Measurements from ENCODE around the gene PRDM15.

GRCh38 chr21:41886328-41886727, 7.2 kb upstream of the PRDM15 start:
- TF ChIP-seq CTCF (IDR thresholded peaks at IDR 0.05; ENCODE audit: low read depth, low read length) (no peak), EZH2phosphoT487 (IDR thresholded peaks at IDR 0.05; ENCODE audit: low read depth) (no peak)

Measured in OCI-LY3 (cell line).